ENCODE results near the gene ACSL1.

- TF ChIP-seq CTCF (IDR thresholded peaks at IDR 0.05) (no peak), EZH2phosphoT487 (IDR thresholded peaks at IDR 0.05) (no peak)
Measured at GRCh38 chr4:184705692-184706091, 120.1 kb downstream of the ACSL1 start.
